Fibroblast of gingiva (primary cell): Measurements from ENCODE around the gene DNAAF3.

ENCODE experiments used
- DNase-seq: peaks from one replicate; pipeline ENCODE4 v3.0.0-alpha.2; 2011; ENCODE audit warnings: low read depth

The DNAAF3 gene

GRCh38 chr19:55116232-55116858 is 50.1 kb downstream of the DNAAF3 start:
- DNase-seq, result peak; percentile 66

DNA sequence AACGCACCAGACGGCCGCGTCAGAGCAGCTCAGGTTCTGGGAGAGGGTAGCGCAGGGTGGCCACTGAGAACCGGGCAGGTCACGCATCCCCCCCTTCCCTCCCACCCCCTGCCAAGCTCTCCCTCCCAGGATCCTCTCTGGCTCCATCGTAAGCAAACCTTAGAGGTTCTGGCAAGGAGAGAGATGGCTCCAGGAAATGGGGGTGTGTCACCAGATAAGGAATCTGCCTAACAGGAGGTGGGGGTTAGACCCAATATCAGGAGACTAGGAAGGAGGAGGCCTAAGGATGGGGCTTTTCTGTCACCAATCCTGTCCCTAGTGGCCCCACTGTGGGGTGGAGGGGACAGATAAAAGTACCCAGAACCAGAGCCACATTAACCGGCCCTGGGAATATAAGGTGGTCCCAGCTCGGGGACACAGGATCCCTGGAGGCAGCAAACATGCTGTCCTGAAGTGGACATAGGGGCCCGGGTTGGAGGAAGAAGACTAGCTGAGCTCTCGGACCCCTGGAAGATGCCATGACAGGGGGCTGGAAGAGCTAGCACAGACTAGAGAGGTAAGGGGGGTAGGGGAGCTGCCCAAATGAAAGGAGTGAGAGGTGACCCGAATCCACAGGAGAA is 50.9 kb downstream of the DNAAF3 start:
- DNase-seq, result no peak

- no peak for DNase-seq
These were observed 51.8 kb downstream of the DNAAF3 start for GRCh38 chr19:55114566-55115145.

DNA sequence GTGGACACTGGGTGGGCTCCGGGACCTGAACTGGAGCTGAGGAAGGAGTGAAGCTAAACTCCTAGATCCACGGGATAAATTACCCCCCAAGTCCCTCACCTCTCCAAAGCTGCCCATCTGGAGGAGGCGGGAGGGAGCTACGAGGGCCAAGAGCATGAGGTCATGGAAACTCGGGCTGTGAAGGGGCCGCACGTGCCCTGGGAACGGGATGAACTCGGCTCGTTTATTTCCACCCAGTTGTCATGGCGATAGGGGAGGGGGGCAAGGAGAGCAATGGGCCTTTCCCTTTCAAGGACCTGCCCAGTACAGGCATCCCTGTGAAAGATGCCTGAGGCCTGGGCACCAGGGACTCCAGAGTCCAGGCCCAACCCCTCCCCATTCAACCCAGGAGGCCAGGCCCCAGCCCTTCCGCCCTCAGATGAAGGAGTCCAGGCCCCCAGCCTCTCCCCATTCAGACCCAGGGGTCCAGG is 52.8 kb downstream of the DNAAF3 start:
- peak; percentile 96 for DNase-seq

DNA sequence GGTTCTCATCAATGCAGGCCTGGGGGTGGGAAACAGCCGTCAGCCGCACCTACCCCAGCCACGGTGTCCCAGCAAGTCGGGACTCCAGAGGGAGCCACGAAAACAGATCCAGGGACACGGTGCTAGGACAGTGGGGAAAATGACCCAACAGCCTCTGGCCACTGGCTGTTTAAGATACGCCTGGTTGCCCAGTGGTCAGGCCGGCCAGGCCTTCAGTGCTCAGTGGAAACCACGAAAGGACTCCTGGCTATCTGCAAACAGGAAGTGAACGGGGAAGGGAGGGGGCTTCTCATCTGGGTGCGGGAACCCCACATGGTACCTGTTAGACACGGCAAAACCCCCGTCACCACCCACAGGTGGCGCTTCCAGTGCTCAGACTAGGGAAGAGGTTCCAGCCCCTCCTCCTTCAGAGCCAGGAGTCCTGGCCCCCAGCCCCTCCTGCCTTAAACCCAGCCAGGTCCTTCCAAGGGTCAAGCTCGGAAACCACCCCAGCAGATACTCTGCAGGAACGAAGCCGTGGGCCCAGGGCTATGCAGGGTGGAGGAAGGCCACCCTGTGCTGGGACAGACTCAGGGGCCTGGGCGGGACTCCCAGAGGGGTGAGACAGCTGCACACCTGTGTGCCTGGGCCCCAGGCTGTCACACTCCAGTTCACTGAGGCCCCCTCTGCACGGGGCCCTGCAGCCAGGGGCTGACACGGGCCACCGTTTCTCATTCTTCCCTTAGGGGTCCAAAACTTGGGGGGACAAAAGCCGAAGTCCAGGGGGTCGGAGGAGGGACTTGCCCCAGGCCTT is 53.4 kb downstream of the DNAAF3 start:
- DNase-seq, result no peak

DNA sequence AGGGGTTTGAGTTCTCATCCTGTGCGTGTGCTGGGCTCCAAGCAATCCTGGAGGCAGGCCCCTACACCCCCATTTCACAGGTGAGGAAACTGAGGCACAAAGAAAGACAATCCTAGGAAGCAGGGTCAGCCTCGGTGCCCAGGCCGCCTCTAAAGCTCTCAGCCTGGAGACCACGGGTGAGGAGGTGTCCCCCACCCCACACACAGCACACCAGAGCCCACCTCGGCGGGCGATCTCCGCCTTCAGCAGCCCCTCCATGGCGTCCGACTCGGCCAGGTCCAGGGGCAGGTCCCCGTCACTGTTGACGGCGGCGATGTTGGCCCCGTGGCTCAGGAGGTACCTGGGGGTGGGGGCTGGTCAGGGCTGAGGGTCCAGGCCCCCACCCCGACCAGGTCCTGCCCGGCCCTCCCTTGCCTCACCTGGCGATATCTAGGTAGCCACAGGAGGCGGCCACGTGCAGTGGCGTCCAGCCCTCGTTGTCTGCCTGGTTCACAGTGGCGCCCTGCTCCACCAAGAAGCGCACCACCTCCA is 54.1 kb downstream of the DNAAF3 start:
- DNase-seq, result no peak

DNA sequence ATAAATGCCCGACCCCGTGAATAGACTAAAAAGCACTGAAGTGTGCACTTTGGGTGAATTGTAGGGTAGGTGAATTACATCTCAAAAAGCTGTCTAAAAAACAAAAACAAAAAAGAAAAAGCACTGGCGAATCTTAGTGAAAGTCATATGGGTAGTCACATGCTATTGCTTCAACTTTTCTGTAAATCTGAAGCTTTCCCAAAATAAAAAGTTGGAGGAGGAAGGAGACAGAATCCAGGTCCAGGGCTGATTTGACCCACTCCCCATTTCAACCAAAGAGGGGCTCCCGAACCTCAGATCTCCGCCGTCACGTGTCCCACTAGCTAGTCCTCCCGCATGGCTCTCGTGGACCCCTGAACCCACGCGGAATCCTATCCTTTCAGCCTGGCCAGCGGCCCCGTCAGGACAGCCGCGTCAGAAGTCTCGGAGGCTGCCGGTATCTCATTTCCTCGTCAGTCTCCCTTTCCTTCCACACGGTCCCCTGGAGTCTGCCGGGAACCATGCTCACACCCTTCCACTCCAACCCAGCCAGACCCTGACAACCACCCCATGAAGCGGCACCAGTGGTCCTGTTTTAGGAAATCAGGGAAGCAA is 55.1 kb downstream of the DNAAF3 start:
- DNase-seq, result no peak

DNA sequence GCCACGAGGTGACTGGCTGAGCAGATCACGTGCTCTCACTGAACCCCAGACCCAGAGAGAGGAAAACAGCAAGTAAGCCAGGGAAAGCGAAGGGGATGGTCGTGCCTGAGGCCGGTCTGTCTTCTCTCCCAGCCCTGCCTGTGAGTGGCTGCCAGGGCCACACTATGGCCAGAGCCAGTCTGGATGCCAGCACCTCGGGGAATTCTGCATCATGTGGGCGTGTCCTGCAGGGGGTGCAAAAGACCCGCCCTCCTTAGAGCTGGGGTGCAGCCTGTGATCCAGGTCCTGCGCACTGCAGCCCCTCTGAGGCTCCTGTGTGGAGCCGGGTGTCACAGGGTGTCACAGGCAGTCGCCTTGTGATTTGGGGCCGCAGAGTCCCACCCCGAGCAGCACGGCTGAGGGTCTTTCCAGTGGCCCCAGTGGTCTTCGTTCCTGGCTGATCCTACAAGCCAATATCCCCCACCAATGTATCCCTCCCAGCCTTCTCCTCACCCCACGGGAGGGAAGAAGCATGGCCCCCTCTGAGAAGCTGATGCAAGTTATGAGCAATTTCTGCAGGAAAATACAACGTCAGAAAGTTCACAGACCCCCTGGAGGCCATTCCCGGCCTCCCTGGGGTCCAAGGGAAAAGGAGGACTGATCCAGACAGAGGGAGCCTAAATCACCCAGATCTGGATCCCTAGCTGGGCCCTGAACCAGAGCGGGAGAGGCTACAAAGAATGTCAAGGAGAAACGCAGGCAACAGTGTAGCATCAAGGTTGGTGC is 56.7 kb downstream of the DNAAF3 start:
- DNase-seq, result no peak
